HUES48 (cell line): Measurements from ENCODE around the gene CLEC2A.
"Not testable (repeated sequence)": the region's sequence is repeated elsewhere in the genome, so short reads cannot be mapped to it uniquely, and the experiment has no call there.

ENCODE experiments used
- H3K27ac ChIP-seq: one replicate; pipeline ENCODE4 v1.7.0; 2013; ENCODE audit warnings: low read depth, low read length, inconsistent platforms
- H3K27me3 ChIP-seq: 2 replicates; pipeline ENCODE4 v1.6.1; 2013; ENCODE audit warnings: mild to moderate bottlenecking, low read length; ENCODE audit not compliant: control insufficient read depth, insufficient read depth
- H3K36me3 ChIP-seq: 2 replicates; pipeline ENCODE4 v1.6.1; 2013; ENCODE audit warnings: low read length; ENCODE audit not compliant: control insufficient read depth, insufficient read depth
- H3K4me1 ChIP-seq: 2 replicates; pipeline ENCODE4 v1.6.1; 2013; ENCODE audit warnings: mild to moderate bottlenecking, low read length; ENCODE audit not compliant: control insufficient read depth, insufficient read depth
- H3K4me3 ChIP-seq: 2 replicates; pipeline ENCODE4 v1.5.1; 2013; ENCODE audit warnings: mild to moderate bottlenecking, low read depth, low read length
- H3K9ac ChIP-seq: 2 replicates; pipeline ENCODE4 v1.6.1; 2013; ENCODE audit warnings: mild to moderate bottlenecking, low read depth, low read length, moderate library complexity
- H3K9me3 ChIP-seq: 2 replicates; pipeline ENCODE4 v1.6.1; 2013; ENCODE audit warnings: low read length; ENCODE audit not compliant: control insufficient read depth, insufficient read depth

Gene CLEC2A

GRCh38 chr12:9960590-9960989 is 28.4 kb upstream of the CLEC2A start:
- H3K9ac ChIP-seq, result no peak overlapping the region
- no peak overlapping the region for H3K27ac ChIP-seq
- no peaks in the 10 kb centered on the region for H3K36me3 ChIP-seq
- H3K4me3 ChIP-seq, result no peak overlapping the region
- H3K4me1 ChIP-seq, result 0 out of 2 replicates have a peak, but pooled peaks cover 3% of the 10 kb centered on the region
- H3K9me3 ChIP-seq, result no peaks in the 10 kb centered on the region
- H3K27me3 ChIP-seq, result no peaks in the 10 kb centered on the region

- no peak overlapping the region for H3K27ac ChIP-seq
- no peaks in the 10 kb centered on the region for H3K9me3 ChIP-seq
- H3K4me3 ChIP-seq, result no peak overlapping the region
- no peaks in the 10 kb centered on the region for H3K36me3 ChIP-seq
- H3K4me1 ChIP-seq, result 0 out of 2 replicates have a peak, but pooled peaks cover 3% of the 10 kb centered on the region
- no peaks in the 10 kb centered on the region for H3K27me3 ChIP-seq
- H3K9ac ChIP-seq, result no peak overlapping the region
These were observed 25.7 kb upstream of the CLEC2A start for GRCh38 chr12:9957834-9958233.

GRCh38 chr12:9952954-9953729 is 21.0 kb upstream of the CLEC2A start:
- H3K4me3 ChIP-seq, H3K4me1 ChIP-seq, H3K27me3 ChIP-seq, H3K9ac ChIP-seq, H3K9me3 ChIP-seq, H3K27ac ChIP-seq, H3K36me3 ChIP-seq: not testable (repeated sequence)

GRCh38 chr12:9951026-9951675 is 19.0 kb upstream of the CLEC2A start:
- Histone ChIP-seq H3K27me3 (no peaks in the 10 kb centered on the region), H3K9me3 (0 out of 2 replicates have a peak, but pooled peaks cover 3% of the 10 kb centered on the region), H3K36me3 (no peaks in the 10 kb centered on the region), H3K27ac (no peak overlapping the region), H3K9ac (no peak overlapping the region), H3K4me1 (no peaks in the 10 kb centered on the region), H3K4me3 (no peak overlapping the region)

- Histone ChIP-seq H3K27ac (no peak overlapping the region), H3K9ac (no peak overlapping the region), H3K4me1 (no peaks in the 10 kb centered on the region), H3K27me3 (no peaks in the 10 kb centered on the region), H3K36me3 (no peaks in the 10 kb centered on the region), H3K4me3 (no peak overlapping the region), H3K9me3 (0 out of 2 replicates have a peak, but pooled peaks cover 3% of the 10 kb centered on the region)
These were observed 16.6 kb upstream of the CLEC2A start for GRCh38 chr12:9948606-9949296.

GRCh38 chr12:9947674-9948073 is 15.5 kb upstream of the CLEC2A start:
- no peak overlapping the region for H3K27ac ChIP-seq
- no peak overlapping the region for H3K4me3 ChIP-seq
- H3K9me3 ChIP-seq, result 0 out of 2 replicates have a peak, but pooled peaks cover 3% of the 10 kb centered on the region
- no peaks in the 10 kb centered on the region for H3K4me1 ChIP-seq
- H3K27me3 ChIP-seq, result no peaks in the 10 kb centered on the region
- no peak overlapping the region for H3K9ac ChIP-seq
- H3K36me3 ChIP-seq, result no peaks in the 10 kb centered on the region

GRCh38 chr12:9944391-9944790 is 12.2 kb upstream of the CLEC2A start:
- H3K9me3 ChIP-seq, result no peaks in the 10 kb centered on the region
- H3K9ac ChIP-seq, result no peak overlapping the region
- H3K36me3 ChIP-seq, result no peaks in the 10 kb centered on the region
- no peaks in the 10 kb centered on the region for H3K27me3 ChIP-seq
- no peak overlapping the region for H3K4me3 ChIP-seq
- 0 out of 2 replicates have a peak, but pooled peaks cover 3% of the 10 kb centered on the region for H3K4me1 ChIP-seq
- H3K27ac ChIP-seq, result no peak overlapping the region

GRCh38 chr12:9943240-9943639 is 11.1 kb upstream of the CLEC2A start:
- Histone ChIP-seq H3K27ac (no peak overlapping the region), H3K4me3 (no peak overlapping the region), H3K4me1 (0 out of 2 replicates have a peak, but pooled peaks cover 3% of the 10 kb centered on the region), H3K9me3 (no peaks in the 10 kb centered on the region), H3K36me3 (no peaks in the 10 kb centered on the region), H3K9ac (no peak overlapping the region), H3K27me3 (no peaks in the 10 kb centered on the region)

- H3K9ac ChIP-seq, result no peak overlapping the region
- no peak overlapping the region for H3K27ac ChIP-seq
- H3K9me3 ChIP-seq, result no peaks in the 10 kb centered on the region
- H3K27me3 ChIP-seq, result no peaks in the 10 kb centered on the region
- H3K4me3 ChIP-seq, result no peak overlapping the region
- 0 out of 2 replicates have a peak, but pooled peaks cover 3% of the 10 kb centered on the region for H3K4me1 ChIP-seq
- H3K36me3 ChIP-seq, result no peaks in the 10 kb centered on the region
These were observed 9.7 kb upstream of the CLEC2A start for GRCh38 chr12:9941838-9942237.

GRCh38 chr12:9940375-9940774 is 8.2 kb upstream of the CLEC2A start:
- Histone ChIP-seq H3K27ac (no peak overlapping the region), H3K27me3 (no peaks in the 10 kb centered on the region)

GRCh38 chr12:9936591-9936990 is 4.4 kb upstream of the CLEC2A start:
- Histone ChIP-seq H3K9me3 (no peaks in the 10 kb centered on the region), H3K27me3 (no peaks in the 10 kb centered on the region), H3K4me1 (0 out of 2 replicates have a peak, but pooled peaks cover 3% of the 10 kb centered on the region), H3K36me3 (no peaks in the 10 kb centered on the region), H3K9ac (no peak overlapping the region), H3K27ac (no peak overlapping the region), H3K4me3 (no peak overlapping the region)

More at GRCh38 chr12:9940375-9940774, 8.2 kb upstream of the CLEC2A start:
- no peaks in the 10 kb centered on the region for H3K9me3 ChIP-seq
- H3K4me1 ChIP-seq, result 0 out of 2 replicates have a peak, but pooled peaks cover 3% of the 10 kb centered on the region
- no peak overlapping the region for H3K4me3 ChIP-seq
- H3K9ac ChIP-seq, result no peak overlapping the region
- H3K36me3 ChIP-seq, result no peaks in the 10 kb centered on the region
